Nephron (organoid): ENCODE measurements around the gene NXN.
"Not testable (repeated sequence)": the region's sequence is repeated elsewhere in the genome, so short reads cannot be mapped to it uniquely, and the experiment has no call there.

Experiments
- H3K27ac Mint-ChIP-seq, 3 experiments: 2 replicates each; pipeline ENCODE4 v1.8.0; 2020; ENCODE audit warnings: mixed read lengths in 3 of 3, mild to moderate bottlenecking in 2 of 3, moderate library complexity in 1 of 3
- H3K27me3 Mint-ChIP-seq: 2 replicates; pipeline ENCODE4 v1.8.0; 2021; ENCODE audit warnings: low read depth, mild to moderate bottlenecking, moderate library complexity, mixed read lengths
- H3K36me3 Mint-ChIP-seq: 2 replicates; pipeline ENCODE4 v1.8.0; 2020; ENCODE audit warnings: low read depth, mixed read lengths
- H3K4me1 Mint-ChIP-seq: 2 replicates; pipeline ENCODE4 v1.8.0; 2020; ENCODE audit warnings: mixed read lengths
- H3K4me3 Mint-ChIP-seq, 3 experiments: 2 replicates each; pipeline ENCODE4 v1.8.0; 2020; ENCODE audit warnings: mild to moderate bottlenecking in 3 of 3, mixed read lengths in 3 of 3, moderate library complexity in 2 of 3
- H3K9me3 Mint-ChIP-seq: 2 replicates; pipeline ENCODE4 v1.8.0; 2020; ENCODE audit warnings: mixed read lengths
- TF ChIP-seq, protein P1 (sequence below), 3 experiments: fragments of 200-600 bp; sonication (generic); IDR thresholded peaks; one replicate each; pipeline ENCODE4 v1.5.0; 2021; ENCODE audit warnings: antibody characterized with exemption in 3 of 3; ENCODE audit not compliant: unreplicated experiment in 3 of 3

NXN gene

DNA sequence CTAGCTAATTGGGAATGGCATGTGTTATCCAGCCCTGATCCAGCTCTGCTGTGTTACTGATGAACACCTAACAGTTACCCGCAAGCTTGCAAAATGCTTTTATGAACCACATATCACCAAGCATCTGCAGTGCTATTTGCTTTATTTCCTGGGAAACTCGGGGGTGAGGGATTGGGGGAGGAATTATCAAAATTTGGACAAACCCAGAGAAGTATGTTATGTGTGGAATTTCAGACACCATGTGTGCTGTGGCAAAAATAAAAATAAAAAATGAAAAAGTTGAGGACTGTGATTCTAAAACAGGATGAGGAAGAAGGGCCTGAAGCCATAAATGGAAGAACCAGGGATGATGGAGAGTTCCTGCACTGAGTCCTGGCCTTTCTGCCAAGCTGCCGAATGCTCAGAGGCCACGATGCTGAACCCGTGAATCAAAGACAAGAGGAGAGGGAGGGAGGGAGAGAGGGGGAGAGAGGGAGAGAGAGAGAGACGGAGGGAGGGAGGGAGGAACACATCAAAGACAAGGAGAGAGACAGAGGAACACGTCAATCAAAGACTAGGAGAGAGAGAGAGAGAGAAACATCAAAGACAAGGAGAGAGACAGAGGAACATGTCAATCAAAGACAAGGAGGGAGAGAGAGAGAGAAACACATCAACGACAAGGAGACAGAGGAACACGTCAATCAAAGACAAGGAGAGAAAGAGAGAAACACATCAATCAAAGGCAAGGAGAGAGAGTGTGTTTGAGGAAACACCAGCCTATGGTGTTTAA, 107.6 kb downstream of the NXN start:
- Mint-ChIP-seq H3K27ac (peak overlapping the region in 2 of 3 experiments; percentile 2 to 30), H3K4me3 (no peak overlapping the region), H3K9me3 (peaks cover 2% of the 10 kb centered on the region), H3K27me3 (peaks cover 4% of the 10 kb centered on the region), H3K36me3 (peaks cover 14% of the 10 kb centered on the region), H3K4me1 (peaks cover 42% of the 10 kb centered on the region)
- TF ChIP-seq, protein P1, sequence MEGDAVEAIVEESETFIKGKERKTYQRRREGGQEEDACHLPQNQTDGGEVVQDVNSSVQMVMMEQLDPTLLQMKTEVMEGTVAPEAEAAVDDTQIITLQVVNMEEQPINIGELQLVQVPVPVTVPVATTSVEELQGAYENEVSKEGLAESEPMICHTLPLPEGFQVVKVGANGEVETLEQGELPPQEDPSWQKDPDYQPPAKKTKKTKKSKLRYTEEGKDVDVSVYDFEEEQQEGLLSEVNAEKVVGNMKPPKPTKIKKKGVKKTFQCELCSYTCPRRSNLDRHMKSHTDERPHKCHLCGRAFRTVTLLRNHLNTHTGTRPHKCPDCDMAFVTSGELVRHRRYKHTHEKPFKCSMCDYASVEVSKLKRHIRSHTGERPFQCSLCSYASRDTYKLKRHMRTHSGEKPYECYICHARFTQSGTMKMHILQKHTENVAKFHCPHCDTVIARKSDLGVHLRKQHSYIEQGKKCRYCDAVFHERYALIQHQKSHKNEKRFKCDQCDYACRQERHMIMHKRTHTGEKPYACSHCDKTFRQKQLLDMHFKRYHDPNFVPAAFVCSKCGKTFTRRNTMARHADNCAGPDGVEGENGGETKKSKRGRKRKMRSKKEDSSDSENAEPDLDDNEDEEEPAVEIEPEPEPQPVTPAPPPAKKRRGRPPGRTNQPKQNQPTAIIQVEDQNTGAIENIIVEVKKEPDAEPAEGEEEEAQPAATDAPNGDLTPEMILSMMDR (IDR thresholded peaks at IDR 0.05; ENCODE audit: unreplicated experiment in 3 of 3): no peak

DNA sequence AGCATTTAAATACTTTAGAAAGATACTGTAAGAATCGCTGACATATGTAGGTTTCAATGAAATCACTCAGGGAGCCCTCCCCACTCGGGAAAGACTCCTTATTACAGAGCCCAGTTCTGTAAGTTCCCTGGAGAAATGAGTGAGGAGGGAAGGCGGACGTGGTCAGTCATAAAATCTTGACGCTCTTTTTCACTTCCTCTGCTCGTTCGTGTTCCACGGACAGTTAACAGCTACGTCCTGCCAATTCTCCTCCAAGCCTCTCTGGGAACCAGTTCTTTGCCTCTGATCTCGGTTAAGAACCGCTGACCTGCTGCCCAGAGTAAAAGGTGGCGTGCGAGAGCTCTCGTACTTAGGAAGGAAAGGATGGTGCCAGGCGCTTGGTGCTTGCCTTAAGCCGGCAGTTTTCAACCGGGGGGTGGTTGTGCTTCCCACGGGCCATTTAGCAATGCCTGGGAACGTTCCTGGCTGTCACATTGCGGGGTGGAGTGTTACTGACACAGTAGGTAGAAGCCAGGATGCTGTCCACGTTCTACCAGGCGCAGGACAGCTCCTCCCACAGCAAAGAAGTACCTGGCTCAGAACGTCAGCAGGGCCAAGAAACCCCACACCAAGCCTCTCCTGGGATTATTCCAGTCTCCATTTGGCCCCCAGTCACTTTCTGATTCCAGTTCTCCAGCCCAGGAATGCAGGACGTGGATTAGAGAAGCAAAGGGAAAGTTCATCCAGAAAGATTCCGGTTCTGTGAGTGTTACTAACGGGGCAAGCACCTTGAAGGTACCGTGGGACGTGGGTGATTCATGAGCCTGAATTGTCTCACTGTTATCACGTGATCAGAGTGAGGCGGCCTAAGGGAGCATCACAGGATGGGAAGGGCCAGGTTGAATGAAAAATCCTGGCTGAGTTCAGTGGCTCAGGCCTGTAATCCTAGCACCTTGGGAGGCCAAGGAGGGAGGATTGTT, 109.7 kb downstream of the NXN start:
- Mint-ChIP-seq H3K4me3 (peak overlapping the region in 1 of 3 experiments; percentile 5), H3K9me3 (peaks cover 2% of the 10 kb centered on the region), H3K27ac (peak overlapping the region; percentile 58 to 84 (median 81)), H3K4me1 (peaks cover 46% of the 10 kb centered on the region), H3K36me3 (peaks cover 24% of the 10 kb centered on the region), H3K27me3 (peaks cover 4% of the 10 kb centered on the region)
- TF ChIP-seq, protein P1 (IDR thresholded peaks at IDR 0.05; ENCODE audit: unreplicated experiment in 3 of 3): no peak

DNA sequence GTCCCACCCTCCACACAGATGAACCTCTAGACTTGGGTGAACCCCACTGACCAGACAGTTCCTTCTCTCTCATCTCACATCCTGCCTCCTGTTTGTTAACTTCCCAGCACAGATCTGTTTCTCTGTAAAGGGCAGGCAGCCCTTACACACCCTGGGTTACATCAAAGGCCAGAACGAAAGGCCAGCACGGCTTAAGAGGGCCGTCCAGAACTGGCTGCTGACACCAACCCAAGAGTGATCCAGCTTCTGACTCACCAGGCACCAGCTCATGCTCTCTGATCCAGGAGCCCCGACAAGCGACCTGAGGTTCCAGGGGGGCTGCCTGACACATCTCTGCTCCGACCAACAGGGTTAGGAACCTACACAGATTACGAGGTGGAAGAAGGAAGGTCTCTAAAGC, 110.5 kb downstream of the NXN start:
- TF ChIP-seq, protein P1 (IDR thresholded peaks at IDR 0.05; ENCODE audit: unreplicated experiment in 3 of 3): no peak
- H3K4me1 Mint-ChIP-seq: peaks cover 53% of the 10 kb centered on the region
- H3K9me3 Mint-ChIP-seq: peaks cover 2% of the 10 kb centered on the region
- H3K27ac Mint-ChIP-seq: peak overlapping the region; percentile 58 to 84 (median 81)
- H3K36me3 Mint-ChIP-seq: peaks cover 29% of the 10 kb centered on the region
- H3K27me3 Mint-ChIP-seq: peaks cover 4% of the 10 kb centered on the region
- H3K4me3 Mint-ChIP-seq: peak overlapping the region in 1 of 3 experiments; percentile 13

DNA sequence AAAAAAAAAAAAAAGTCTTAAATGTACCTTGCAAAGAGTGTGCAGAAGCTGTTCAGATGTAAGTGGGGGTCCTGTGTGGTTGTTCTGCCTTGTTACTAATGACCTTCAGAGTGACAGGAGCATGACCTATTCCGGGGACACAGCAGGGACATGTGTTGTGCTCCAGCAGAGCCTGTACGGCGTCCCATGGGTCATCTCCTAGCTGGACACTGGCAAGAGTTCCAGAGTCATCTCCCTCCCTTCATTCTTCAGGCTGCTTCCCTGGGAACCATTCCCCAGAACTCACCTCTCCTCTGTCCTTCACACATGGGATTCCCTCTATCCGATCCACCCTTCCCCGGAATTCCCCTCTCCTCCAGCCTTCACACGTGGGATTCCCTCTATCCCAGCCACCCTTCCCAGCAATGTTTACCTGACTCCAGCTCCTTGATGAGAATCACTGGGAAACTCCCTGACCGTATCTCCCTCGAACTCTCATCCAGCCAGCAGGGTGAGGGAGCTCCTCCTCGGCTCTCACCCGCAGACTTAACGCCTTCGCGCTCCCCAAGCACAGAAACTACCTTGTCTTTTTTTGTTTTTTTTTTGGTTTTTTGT, 111.6 kb downstream of the NXN start:
- H3K4me3 Mint-ChIP-seq: no peak overlapping the region
- H3K27ac Mint-ChIP-seq: peak overlapping the region in 2 of 3 experiments; percentile 27 to 84
- peaks cover 51% of the 10 kb centered on the region for H3K4me1 Mint-ChIP-seq
- peaks cover 29% of the 10 kb centered on the region for H3K36me3 Mint-ChIP-seq
- TF ChIP-seq, protein P1 (IDR thresholded peaks at IDR 0.05; ENCODE audit: unreplicated experiment in 3 of 3): no peak
- H3K27me3 Mint-ChIP-seq: peaks cover 4% of the 10 kb centered on the region
- H3K9me3 Mint-ChIP-seq: peaks cover 2% of the 10 kb centered on the region

DNA sequence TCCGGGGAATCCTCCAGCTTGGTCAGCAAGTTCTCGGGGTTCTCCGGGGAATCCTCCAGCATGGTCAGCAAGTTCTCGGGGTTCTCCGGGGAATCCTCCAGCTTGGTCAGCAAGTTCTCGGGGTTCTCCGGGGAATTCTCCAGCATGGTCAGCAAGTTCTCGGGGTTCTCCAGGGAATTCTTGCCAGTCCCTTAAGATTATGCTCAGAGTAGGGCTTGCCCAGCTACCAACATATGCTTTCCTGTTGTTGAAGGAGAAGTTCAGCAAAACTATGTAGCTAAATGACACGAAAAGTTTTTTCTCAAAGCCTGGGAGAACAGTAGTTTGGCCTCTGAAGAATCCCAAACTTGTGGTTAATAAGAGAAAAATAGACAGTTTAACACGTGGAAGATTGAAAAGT, 112.3 kb downstream of the NXN start:
- not testable (repeated sequence) for H3K27me3 Mint-ChIP-seq, H3K9me3 Mint-ChIP-seq, H3K4me3 Mint-ChIP-seq
- H3K4me1 Mint-ChIP-seq: peaks cover 54% of the 10 kb centered on the region
- peaks cover 27% of the 10 kb centered on the region for H3K36me3 Mint-ChIP-seq
- H3K27ac Mint-ChIP-seq: peak overlapping the region in 1 of 3 experiments; percentile 84

DNA sequence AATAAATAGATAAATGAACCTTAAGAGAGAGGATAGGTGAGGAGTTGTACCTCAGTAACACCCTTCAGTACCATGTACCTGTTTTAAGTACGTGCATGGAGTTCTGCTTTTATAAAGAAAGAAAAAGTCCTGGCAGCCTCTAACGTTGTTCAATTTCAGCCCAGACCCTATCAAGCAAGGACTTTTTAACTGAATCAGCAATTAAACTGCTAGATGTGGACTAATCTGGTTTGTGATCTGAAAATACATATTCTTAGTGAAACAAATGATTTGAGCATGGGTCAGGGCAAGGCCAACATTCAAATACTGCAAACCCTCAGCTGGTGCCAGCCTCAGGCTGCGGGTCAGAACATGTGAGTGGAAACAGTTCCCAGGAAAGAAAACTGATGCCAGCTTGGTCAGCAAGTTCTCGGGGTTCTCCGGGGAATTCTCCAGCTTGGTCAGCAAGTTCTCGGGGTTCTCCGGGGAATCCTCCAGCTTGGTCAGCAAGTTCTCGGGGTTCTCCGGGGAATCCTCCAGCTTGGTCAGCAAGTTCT, 112.9 kb downstream of the NXN start:
- no peak overlapping the region for H3K4me3 Mint-ChIP-seq
- no peaks in the 10 kb centered on the region for H3K9me3 Mint-ChIP-seq
- H3K4me1 Mint-ChIP-seq: peaks cover 49% of the 10 kb centered on the region
- H3K27me3 Mint-ChIP-seq: peaks cover 4% of the 10 kb centered on the region
- TF ChIP-seq, protein P1 (IDR thresholded peaks at IDR 0.05; ENCODE audit: unreplicated experiment in 3 of 3): no peak
- H3K36me3 Mint-ChIP-seq: peaks cover 21% of the 10 kb centered on the region
- H3K27ac Mint-ChIP-seq: no peak overlapping the region
